H1 (cell line): Measurements from ENCODE around the gene LRRC3B. TPM values are rescaled to one million over a fixed set of nuclear protein-coding genes. Genes with fewer than 3 reads are reported as not detected.

Source experiments
- CHD1 ChIP-seq: IDR thresholded peaks from 2 replicates; pipeline ENCODE4 v1.6.1; 2012; ENCODE audit warnings: low read depth, low read length, improper control_type of control experiment
- CHD2 ChIP-seq: IDR thresholded peaks from 2 replicates; pipeline ENCODE4 v1.6.1; 2012; ENCODE audit warnings: low read length, improper control_type of control experiment
- CHD7 ChIP-seq: fragments of 300-600 bp; sonication (generic); IDR thresholded peaks from 2 replicates; pipeline ENCODE4 v1.7.1; 2012; ENCODE audit warnings: low read length, moderate library complexity, mild to moderate bottlenecking, inconsistent platforms; ENCODE audit not compliant: insufficient replicate concordance
- EZH2 ChIP-seq: fragments of 200-600 bp; sonication (generic); IDR thresholded peaks from 2 replicates; pipeline ENCODE4 v1.7.1; 2012; ENCODE audit warnings: low read depth, mild to moderate bottlenecking, moderate library complexity, low read length, inconsistent platforms; ENCODE audit not compliant: severe bottlenecking
- KDM4A ChIP-seq: IDR thresholded peaks from one replicate; pipeline ENCODE4 v1.7.1; 2012; ENCODE audit warnings: low read depth, mild to moderate bottlenecking, moderate library complexity, low read length, inconsistent platforms; ENCODE audit not compliant: severe bottlenecking
- polyA plus RNA-seq, 7 experiments: library from polyadenylated mRNA; depleted of rRNA in 3 of 7; stranded (reverse) in 5 of 7; unstranded in 2 of 7; fragments of >200 nt in 5 of 7; fragments of 200-250 nt in 2 of 7; gene quantifications; 1 replicate in 5 of 7; 2 replicates in 1 of 7; 4 replicates in 1 of 7; pipeline versions ENCODE4 v1.2.1 to v1.2.3, GENCODE V29; 2011 to 2013; ENCODE audit warnings: missing spikeins in 2 of 7, mixed read lengths in 2 of 7
- total RNA-seq: library from RNA; stranded (reverse); fragmentation: NEBNext Ultra II Directional; extraction: Animal tissue kit (Norgen Biotek cat#: 25700); gene quantifications from 2 replicates; pipeline ENCODE4 v1.2.1, GENCODE V29; 2021

Gene LRRC3B
- total and polyA plus RNA-seq, 2 of the 8 experiments (the other 6 are each of a cell fraction or from before 2014, with no cell fraction given) = 1.6 to 3.1 TPM

- TF ChIP-seq CHD7 (no peak), KDM4A (no peak), EZH2 (no peak), CHD1 (no peak), CHD2 (no peak)
- TF ChIP-seq, all 59 proteins: peak for 0
Observed at GRCh38 chr3:26614006-26614685, 8.4 kb upstream of the LRRC3B start (continued).
